DND-41 (cell line): Measurements from ENCODE around the gene ZNF451.
"Not testable (repeated sequence)": the region's sequence is repeated elsewhere in the genome, so short reads cannot be mapped to it uniquely, and the experiment has no call there.

Experiments
- ATAC-seq: fragments of 200-7000 bp; cut with Tn5 transposase; 3 replicates; pipeline ENCODE4 v1.9.1; 2021; ENCODE audit warnings: low read depth; ENCODE audit not compliant: insufficient read depth
- DNase-seq: peaks from one replicate; pipeline ENCODE4 v3.0.0-alpha.2; 2020
- H2AFZ ChIP-seq: 2 replicates; pipeline ENCODE4 v1.6.0; 2012; ENCODE audit warnings: low read depth, low read length
- H3K27ac ChIP-seq: 2 replicates; pipeline ENCODE4 v1.5.1; 2012; ENCODE audit warnings: low read length, inconsistent platforms
- H3K27me3 ChIP-seq: fragments of 200-600 bp; sonication (generic); 2 replicates; pipeline ENCODE4 v1.6.0; 2012; ENCODE audit warnings: low read length, mild to moderate bottlenecking, inconsistent platforms; ENCODE audit not compliant: insufficient read depth, poor library complexity
- H3K36me3 ChIP-seq: 2 replicates; pipeline ENCODE4 v1.5.1; 2012; ENCODE audit warnings: low read length, inconsistent platforms; ENCODE audit not compliant: insufficient read depth
- H3K4me1 ChIP-seq: 2 replicates; pipeline ENCODE4 v1.5.1; 2012; ENCODE audit warnings: mild to moderate bottlenecking, low read length; ENCODE audit not compliant: insufficient read depth
- H3K4me2 ChIP-seq: 2 replicates; pipeline ENCODE4 v1.6.0; 2012; ENCODE audit warnings: mild to moderate bottlenecking, moderate library complexity, low read length, inconsistent platforms; ENCODE audit not compliant: insufficient read depth
- H3K4me3 ChIP-seq, 2 experiments: fragments of 200-600 bp in 1 of 2; shearing (Covaris generic) in 1 of 2; 2 replicates each; pipeline ENCODE4 v1.5.1; 2012 to 2016; ENCODE audit warnings: inconsistent platforms in 2 of 2, low read length in 2 of 2, mild to moderate bottlenecking in 2 of 2, low read depth in 1 of 2, moderate library complexity in 1 of 2
- H3K79me2 ChIP-seq: 2 replicates; pipeline ENCODE4 v1.6.0; 2012; ENCODE audit warnings: low read length, inconsistent platforms; ENCODE audit not compliant: insufficient read depth
- H3K9ac ChIP-seq: 2 replicates; pipeline ENCODE4 v1.6.0; 2012; ENCODE audit warnings: low read depth, mild to moderate bottlenecking, inconsistent platforms, low read length, moderate library complexity
- H3K9me3 ChIP-seq: 2 replicates; pipeline ENCODE4 v1.5.1; 2012; ENCODE audit warnings: low read length, moderate library complexity, mild to moderate bottlenecking, inconsistent platforms; ENCODE audit not compliant: insufficient read depth, severe bottlenecking
- H4K20me1 ChIP-seq: 2 replicates; pipeline ENCODE4 v1.6.0; 2012; ENCODE audit warnings: low read length; ENCODE audit not compliant: insufficient read depth
- EZH2 ChIP-seq: IDR thresholded peaks from 3 replicates; pipeline ENCODE4 v1.6.1; 2012; ENCODE audit warnings: borderline replicate concordance, low read depth, mild to moderate bottlenecking, moderate library complexity, low read length, inconsistent platforms; ENCODE audit not compliant: severe bottlenecking
- TF ChIP-seq, protein P1 (sequence below): IDR thresholded peaks from 2 replicates; pipeline ENCODE4 v1.5.1; 2012; ENCODE audit warnings: borderline replicate concordance, low read length, moderate library complexity, mild to moderate bottlenecking; ENCODE audit not compliant: poor library complexity, severe bottlenecking; ENCODE audit errors: extremely low read depth

Gene ZNF451

GRCh38 chr6:57086843-57087242, 3.1 kb upstream of the ZNF451 start:
- no peak overlapping the region for H3K27ac ChIP-seq
- H3K9ac ChIP-seq: no peak overlapping the region
- peaks cover 15% of the 10 kb centered on the region for H3K4me1 ChIP-seq
- no peaks in the 10 kb centered on the region for H3K27me3 ChIP-seq
- H3K79me2 ChIP-seq: peaks cover 8% of the 10 kb centered on the region
- no peaks in the 10 kb centered on the region for H3K9me3 ChIP-seq
- H2AFZ ChIP-seq: no peak overlapping the region
- no peak overlapping the region for H3K4me3 ChIP-seq
- H4K20me1 ChIP-seq: peaks cover 5% of the 10 kb centered on the region; the same call in 1 of the 2 replicates
- DNase-seq (no peak), ATAC-seq (no peak)
- TF ChIP-seq, protein P1, sequence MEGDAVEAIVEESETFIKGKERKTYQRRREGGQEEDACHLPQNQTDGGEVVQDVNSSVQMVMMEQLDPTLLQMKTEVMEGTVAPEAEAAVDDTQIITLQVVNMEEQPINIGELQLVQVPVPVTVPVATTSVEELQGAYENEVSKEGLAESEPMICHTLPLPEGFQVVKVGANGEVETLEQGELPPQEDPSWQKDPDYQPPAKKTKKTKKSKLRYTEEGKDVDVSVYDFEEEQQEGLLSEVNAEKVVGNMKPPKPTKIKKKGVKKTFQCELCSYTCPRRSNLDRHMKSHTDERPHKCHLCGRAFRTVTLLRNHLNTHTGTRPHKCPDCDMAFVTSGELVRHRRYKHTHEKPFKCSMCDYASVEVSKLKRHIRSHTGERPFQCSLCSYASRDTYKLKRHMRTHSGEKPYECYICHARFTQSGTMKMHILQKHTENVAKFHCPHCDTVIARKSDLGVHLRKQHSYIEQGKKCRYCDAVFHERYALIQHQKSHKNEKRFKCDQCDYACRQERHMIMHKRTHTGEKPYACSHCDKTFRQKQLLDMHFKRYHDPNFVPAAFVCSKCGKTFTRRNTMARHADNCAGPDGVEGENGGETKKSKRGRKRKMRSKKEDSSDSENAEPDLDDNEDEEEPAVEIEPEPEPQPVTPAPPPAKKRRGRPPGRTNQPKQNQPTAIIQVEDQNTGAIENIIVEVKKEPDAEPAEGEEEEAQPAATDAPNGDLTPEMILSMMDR: no peak
- no peak for TF ChIP-seq EZH2
- peaks cover 5% of the 10 kb centered on the region; the same call in 1 of the 2 replicates for H3K36me3 ChIP-seq
- no peak overlapping the region for H3K4me2 ChIP-seq

GRCh38 chr6:57087916-57088315, 2.1 kb upstream of the ZNF451 start:
- Histone ChIP-seq H3K27ac (no peak overlapping the region), H3K27me3 (no peaks in the 10 kb centered on the region), H3K9me3 (no peaks in the 10 kb centered on the region), H3K36me3 (peaks cover 11% of the 10 kb centered on the region), H2AFZ (no peak overlapping the region), H3K4me1 (peaks cover 25% of the 10 kb centered on the region), H3K9ac (no peak overlapping the region), H3K4me2 (no peak overlapping the region), H3K4me3 (no peak overlapping the region), H3K79me2 (peaks cover 19% of the 10 kb centered on the region), H4K20me1 (peaks cover 9% of the 10 kb centered on the region; the same call in 1 of the 2 replicates)
- ATAC-seq (no peak), DNase-seq (no peak)
- TF ChIP-seq, protein P1: no peak
- TF ChIP-seq EZH2: no peak

GRCh38 chr6:57089265-57089664, 723 bp upstream of the ZNF451 start:
- H3K36me3 ChIP-seq: peaks cover 21% of the 10 kb centered on the region
- peaks cover 36% of the 10 kb centered on the region for H3K4me1 ChIP-seq
- peak overlapping the region; percentile 68 for H3K9ac ChIP-seq
- peak overlapping the region; percentile 28 to 69; a peak in 3 of 4 replicates for H3K4me3 ChIP-seq
- no peaks in the 10 kb centered on the region for H3K9me3 ChIP-seq
- H2AFZ ChIP-seq: peak overlapping the region; percentile 78
- peaks cover 22% of the 10 kb centered on the region; the same call in 1 of the 2 replicates for H4K20me1 ChIP-seq
- no peak for DNase-seq
- no peaks in the 10 kb centered on the region for H3K27me3 ChIP-seq
- no peak for ATAC-seq
- peak overlapping the region; percentile 69 for H3K27ac ChIP-seq
- H3K4me2 ChIP-seq: peak overlapping the region; percentile 74
- H3K79me2 ChIP-seq: peaks cover 33% of the 10 kb centered on the region
- TF ChIP-seq, protein P1: no peak
- TF ChIP-seq EZH2: no peak

- H3K4me3 ChIP-seq, H3K27ac ChIP-seq, DNase-seq, H3K9me3 ChIP-seq, H3K4me2 ChIP-seq, H3K27me3 ChIP-seq, H2AFZ ChIP-seq: not testable (repeated sequence)
- H4K20me1 ChIP-seq: peaks cover 34% of the 10 kb centered on the region; the same call in 1 of the 2 replicates
- H3K4me1 ChIP-seq: peaks cover 39% of the 10 kb centered on the region
- ATAC-seq: peak; percentile 9; the same call in 2 of the 3 replicates
- H3K79me2 ChIP-seq: peaks cover 45% of the 10 kb centered on the region
- H3K36me3 ChIP-seq: peaks cover 27% of the 10 kb centered on the region
- peak overlapping the region; percentile 68; the same call in 1 of the 2 replicates for H3K9ac ChIP-seq
These were observed 575 bp downstream of the ZNF451 start for GRCh38 chr6:57090458-57091067.

DNA sequence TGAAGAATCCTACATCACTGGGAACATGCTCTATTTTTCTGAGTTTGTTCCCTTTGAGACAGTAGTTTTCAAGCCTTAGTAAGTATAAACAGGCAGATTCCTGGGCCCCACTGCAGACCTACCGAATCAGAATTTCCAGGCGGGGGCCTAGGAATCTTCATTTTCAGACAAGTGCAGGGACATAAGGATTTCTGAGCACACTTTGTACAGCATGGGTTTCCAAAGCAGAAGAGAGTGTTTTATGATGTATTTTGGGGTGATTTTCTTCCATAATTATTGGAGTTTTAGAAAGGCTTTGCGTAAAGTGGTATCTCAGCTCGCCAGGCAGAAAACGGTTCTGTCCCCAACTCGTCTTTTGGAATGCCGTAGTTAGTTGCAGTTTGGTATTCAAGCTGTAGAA, 1.4 kb downstream of the ZNF451 start:
- H4K20me1 ChIP-seq: peaks cover 36% of the 10 kb centered on the region; the same call in 1 of the 2 replicates
- H3K36me3 ChIP-seq: peaks cover 31% of the 10 kb centered on the region
- not testable (repeated sequence) for DNase-seq, H2AFZ ChIP-seq, H3K9me3 ChIP-seq, H3K27ac ChIP-seq, H3K27me3 ChIP-seq, ATAC-seq
- H3K4me1 ChIP-seq: peaks cover 39% of the 10 kb centered on the region
- peaks cover 52% of the 10 kb centered on the region for H3K79me2 ChIP-seq
- H3K9ac ChIP-seq: peak overlapping the region; percentile 37
- H3K4me2 ChIP-seq: peak overlapping the region; percentile 71
- H3K4me3 ChIP-seq: peak overlapping the region; percentile 16 to 52; a peak in 3 of 4 replicates
